RWPE1 (cell line): ENCODE results near the gene TAAR1.

Experiments used
- CTCF ChIA-PET: fragments of 350-600 bp; sonication (Branson Sonifier 250); formaldehyde crosslinking; extraction: SDS; loops from one replicate; lab custom pipeline; 2021; lab: Yijun Ruan, JAX
- POLR2A ChIA-PET: fragments of 400-600 bp; formaldehyde crosslinking; extraction: SDS; loops from one replicate; lab custom pipeline; 2020; ENCODE audit warnings: antibody characterized with exemption; ENCODE audit not compliant: low non-redundant PET; lab: Yijun Ruan, JAX
- DNase-seq: peaks from one replicate; pipeline ENCODE4 v3.0.0; 2012; ENCODE audit warnings: low spot score
- H3K27ac ChIP-seq: fragments of 450-650 bp; 2 replicates; pipeline ENCODE4 v1.5.1; 2017
- TF ChIP-seq, protein P1 (sequence below): fragments of 450-650 bp; conservative IDR thresholded peaks from 2 replicates; pipeline ENCODE4 v1.5.1; 2017; ENCODE audit warnings: low read depth, mild to moderate bottlenecking

TAAR1 gene

DNA sequence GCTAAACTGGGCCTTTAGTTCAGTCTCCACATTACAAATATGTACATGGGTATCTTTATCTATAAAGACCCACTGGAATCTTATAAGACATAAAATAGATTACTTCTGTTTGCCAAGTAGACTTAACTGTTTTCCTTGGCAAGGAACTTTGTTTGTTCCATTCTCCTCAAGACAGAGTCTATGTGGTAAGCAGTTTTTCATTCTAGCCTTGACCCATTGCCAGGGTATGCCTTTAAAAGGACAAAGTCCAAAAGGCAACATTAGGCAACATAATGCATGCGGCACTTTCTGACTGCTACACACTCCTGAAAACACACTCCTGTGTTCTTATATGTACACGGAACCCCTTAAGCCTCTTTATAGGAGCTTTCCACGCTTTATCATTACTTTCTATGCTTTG, 34.5 kb upstream of the TAAR1 start:
- POLR2A ChIA-PET: no interaction called here
- H3K27ac ChIP-seq: no peak overlapping the region
- TF ChIP-seq, protein P1, sequence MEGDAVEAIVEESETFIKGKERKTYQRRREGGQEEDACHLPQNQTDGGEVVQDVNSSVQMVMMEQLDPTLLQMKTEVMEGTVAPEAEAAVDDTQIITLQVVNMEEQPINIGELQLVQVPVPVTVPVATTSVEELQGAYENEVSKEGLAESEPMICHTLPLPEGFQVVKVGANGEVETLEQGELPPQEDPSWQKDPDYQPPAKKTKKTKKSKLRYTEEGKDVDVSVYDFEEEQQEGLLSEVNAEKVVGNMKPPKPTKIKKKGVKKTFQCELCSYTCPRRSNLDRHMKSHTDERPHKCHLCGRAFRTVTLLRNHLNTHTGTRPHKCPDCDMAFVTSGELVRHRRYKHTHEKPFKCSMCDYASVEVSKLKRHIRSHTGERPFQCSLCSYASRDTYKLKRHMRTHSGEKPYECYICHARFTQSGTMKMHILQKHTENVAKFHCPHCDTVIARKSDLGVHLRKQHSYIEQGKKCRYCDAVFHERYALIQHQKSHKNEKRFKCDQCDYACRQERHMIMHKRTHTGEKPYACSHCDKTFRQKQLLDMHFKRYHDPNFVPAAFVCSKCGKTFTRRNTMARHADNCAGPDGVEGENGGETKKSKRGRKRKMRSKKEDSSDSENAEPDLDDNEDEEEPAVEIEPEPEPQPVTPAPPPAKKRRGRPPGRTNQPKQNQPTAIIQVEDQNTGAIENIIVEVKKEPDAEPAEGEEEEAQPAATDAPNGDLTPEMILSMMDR: no peak
- CTCF ChIA-PET: interaction anchor here (0.6 kb wide), 1 partner anchor 154 kb away, joined by 4 read pairs; no protein-coding TSS in a partner anchor
- no peak for DNase-seq

DNA sequence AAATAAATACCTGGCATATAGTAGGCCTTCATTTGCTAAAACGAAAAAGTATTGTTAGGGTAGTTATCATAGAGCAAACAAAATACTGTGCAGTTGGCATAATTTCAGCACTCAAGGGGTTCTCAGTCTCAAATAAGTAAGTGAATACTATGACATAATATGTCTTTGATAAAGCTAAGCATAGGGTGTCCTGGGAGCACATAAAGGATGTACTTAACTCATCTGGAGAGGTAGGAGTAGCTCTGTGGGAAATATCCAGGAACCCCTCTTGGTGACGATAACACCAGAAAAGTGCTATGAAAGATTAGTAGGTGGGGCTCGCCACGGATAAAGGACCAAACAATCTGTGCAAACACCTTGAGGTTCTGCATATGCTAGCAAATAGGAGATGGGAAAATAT, 31.7 kb upstream of the TAAR1 start:
- TF ChIP-seq, protein P1: no peak
- POLR2A ChIA-PET: no interaction called here
- no peak overlapping the region for H3K27ac ChIP-seq
- CTCF ChIA-PET: interaction anchor here (0.6 kb wide), 1 partner anchor 1776 kb away, joined by 3 read pairs; no protein-coding TSS in a partner anchor
- DNase-seq: no peak

DNA sequence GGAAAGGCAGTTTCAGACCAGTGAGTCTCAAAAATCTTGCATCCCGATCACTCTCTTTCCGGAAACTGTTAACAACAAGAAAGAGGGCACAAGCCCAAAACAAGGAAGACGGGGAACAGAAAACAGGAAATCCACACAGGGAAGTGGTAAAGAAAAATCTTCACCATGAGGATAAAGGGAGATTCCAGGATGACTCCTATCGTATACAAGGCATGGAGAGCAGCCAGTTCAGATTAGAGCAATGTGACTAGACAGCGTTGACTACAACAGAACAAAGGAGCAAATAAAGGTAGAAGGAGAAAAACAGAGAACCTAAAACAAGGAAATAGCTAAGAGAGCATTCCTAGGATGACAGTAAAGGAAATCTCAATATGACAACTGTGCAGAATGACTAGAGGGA, 28.3 kb upstream of the TAAR1 start:
- ChIA-PET CTCF (no interaction called here), POLR2A (no interaction called here)
- peak; percentile 8 for DNase-seq
- TF ChIP-seq, protein P1: no peak
- H3K27ac ChIP-seq: no peak overlapping the region

DNA sequence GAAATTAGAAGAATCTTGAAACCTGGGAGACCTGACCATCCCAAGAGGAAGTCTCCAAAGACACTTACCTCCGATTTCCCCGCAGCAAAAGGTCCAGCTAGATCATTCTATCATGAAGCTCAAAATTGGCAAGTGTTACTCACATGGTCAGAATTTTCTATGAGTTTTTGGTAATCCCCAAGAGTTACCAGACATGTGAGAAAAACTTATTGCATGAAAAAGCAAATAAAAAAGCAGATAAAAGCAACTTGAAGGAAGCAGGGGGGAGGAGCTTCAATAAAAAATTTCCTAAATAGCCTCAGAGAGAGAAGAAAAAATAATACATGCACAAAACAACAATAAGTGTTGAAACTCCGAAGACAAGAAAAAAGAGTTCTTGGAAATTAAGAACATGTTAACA, 27.5 kb upstream of the TAAR1 start:
- ChIA-PET POLR2A (no interaction called here), CTCF (interaction anchor here (0.7 kb wide), 1 partner anchor 516 kb away, joined by 4 read pairs; no protein-coding TSS in a partner anchor)
- TF ChIP-seq, protein P1: no peak
- no peak overlapping the region for H3K27ac ChIP-seq
- DNase-seq: no peak

DNA sequence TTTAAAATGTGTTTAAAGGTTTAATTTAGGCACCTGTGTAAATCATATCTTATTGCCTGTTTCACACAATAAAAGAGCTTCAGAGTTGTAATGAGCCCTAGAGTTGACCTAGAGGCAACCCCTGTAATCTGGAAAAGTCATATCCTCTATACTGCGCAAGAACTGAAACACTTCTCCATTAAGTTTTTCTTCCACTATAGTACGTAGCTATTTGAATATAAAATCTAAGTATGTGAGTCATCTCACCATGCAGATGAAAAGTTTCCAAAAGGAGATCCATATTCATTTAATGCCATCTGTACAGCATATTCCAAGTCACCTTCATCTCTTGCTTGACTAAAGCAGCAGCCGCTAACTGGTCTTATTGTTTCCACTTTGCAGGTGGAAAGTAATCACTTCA, 26.0 kb upstream of the TAAR1 start:
- ChIA-PET CTCF (no interaction called here), POLR2A (no interaction called here)

DNA sequence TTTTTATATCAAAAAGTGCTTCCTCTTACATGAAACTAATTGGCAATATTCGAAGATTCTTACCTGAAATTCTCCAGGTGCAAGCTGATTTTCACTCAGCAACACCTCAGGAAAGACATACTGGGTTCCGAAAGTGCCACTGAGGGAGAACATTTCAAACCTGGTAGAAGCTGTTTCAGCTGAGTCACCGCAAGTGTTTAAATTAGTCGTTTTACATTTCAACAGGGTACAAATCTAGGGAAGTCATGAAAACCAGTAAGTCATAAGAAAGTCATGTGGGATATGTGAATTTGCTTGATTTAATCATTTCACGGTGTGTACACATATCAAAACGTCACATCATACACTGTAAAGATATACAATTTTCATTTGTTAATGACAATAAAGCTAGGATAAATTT, 25.3 kb upstream of the TAAR1 start:
- no peak for DNase-seq
- ChIA-PET POLR2A (no interaction called here), CTCF (no interaction called here)
- no peak overlapping the region for H3K27ac ChIP-seq
- TF ChIP-seq, protein P1: no peak

More for the DNA sequence above, 26.0 kb upstream of the TAAR1 start:
- no peak overlapping the region for H3K27ac ChIP-seq
- DNase-seq: no peak
- TF ChIP-seq, protein P1: no peak
